GM18499 (cell line): ENCODE measurements around the gene RNF223.
"Not testable (repeated sequence)": the region's sequence is repeated elsewhere in the genome, so short reads cannot be mapped to it uniquely, and the experiment has no call there.

Source experiments
- ATAC-seq: cut with Tn5 transposase; IDR thresholded peaks from one replicate; pipeline ENCODE4 v1.9.1; 2021; ENCODE audit warnings: moderate number of reproducible peaks; ENCODE audit not compliant: insufficient read depth, unreplicated experiment

The RNF223 gene

GRCh38 chr1:1110561-1110971, 36.5 kb upstream of the RNF223 start:
- no peak for ATAC-seq

GRCh38 chr1:1109743-1110142, 35.6 kb upstream of the RNF223 start:
- ATAC-seq: no peak

- no peak for ATAC-seq
These were observed 32.6 kb upstream of the RNF223 start for GRCh38 chr1:1106510-1107221.

- ATAC-seq: not testable (repeated sequence)
These were observed 30.0 kb upstream of the RNF223 start for GRCh38 chr1:1104152-1104551.

- no peak for ATAC-seq
These were observed 27.4 kb upstream of the RNF223 start for GRCh38 chr1:1101503-1101902.

GRCh38 chr1:1100296-1100695, 26.2 kb upstream of the RNF223 start:
- ATAC-seq: no peak

GRCh38 chr1:1099506-1100183, 25.5 kb upstream of the RNF223 start:
- no peak for ATAC-seq

GRCh38 chr1:1098681-1099421, 24.7 kb upstream of the RNF223 start:
- ATAC-seq: no peak

GRCh38 chr1:1096136-1096535, 22.0 kb upstream of the RNF223 start:
- not testable (repeated sequence) for ATAC-seq

GRCh38 chr1:1094981-1095380, 20.9 kb upstream of the RNF223 start:
- no peak for ATAC-seq

- no peak for ATAC-seq
These were observed 19.5 kb upstream of the RNF223 start for GRCh38 chr1:1093610-1093943.

GRCh38 chr1:1092894-1093609, 18.9 kb upstream of the RNF223 start:
- no peak for ATAC-seq

- ATAC-seq: no peak
These were observed 18.2 kb upstream of the RNF223 start for GRCh38 chr1:1092149-1092855.

- no peak for ATAC-seq
These were observed 17.4 kb upstream of the RNF223 start for GRCh38 chr1:1091344-1092148.

- no peak for ATAC-seq
These were observed 16.6 kb upstream of the RNF223 start for GRCh38 chr1:1090424-1091343.

- no peak for ATAC-seq
These were observed 15.8 kb upstream of the RNF223 start for GRCh38 chr1:1089731-1090423.

GRCh38 chr1:1088801-1089680, 14.9 kb upstream of the RNF223 start:
- no peak for ATAC-seq
